ELF-1 (cell line): ENCODE data around the gene CCDC63.
A peak's percentile ranks its signal among the peaks of the same experiment; 100 is the strongest.
"Not testable (repeated sequence)": the region's sequence is repeated elsewhere in the genome, so short reads cannot be mapped to it uniquely, and the experiment has no call there.

Source experiments
- DNase-seq: peaks from one replicate; pipeline ENCODE4 v3.0.0-alpha.2; 2016; ENCODE audit warnings: low read depth, low spot score

Gene CCDC63

GRCh38 chr12:110923192-110923591 lies 76.4 kb downstream of the CCDC63 start:
- DNase-seq, result no peak

DNA sequence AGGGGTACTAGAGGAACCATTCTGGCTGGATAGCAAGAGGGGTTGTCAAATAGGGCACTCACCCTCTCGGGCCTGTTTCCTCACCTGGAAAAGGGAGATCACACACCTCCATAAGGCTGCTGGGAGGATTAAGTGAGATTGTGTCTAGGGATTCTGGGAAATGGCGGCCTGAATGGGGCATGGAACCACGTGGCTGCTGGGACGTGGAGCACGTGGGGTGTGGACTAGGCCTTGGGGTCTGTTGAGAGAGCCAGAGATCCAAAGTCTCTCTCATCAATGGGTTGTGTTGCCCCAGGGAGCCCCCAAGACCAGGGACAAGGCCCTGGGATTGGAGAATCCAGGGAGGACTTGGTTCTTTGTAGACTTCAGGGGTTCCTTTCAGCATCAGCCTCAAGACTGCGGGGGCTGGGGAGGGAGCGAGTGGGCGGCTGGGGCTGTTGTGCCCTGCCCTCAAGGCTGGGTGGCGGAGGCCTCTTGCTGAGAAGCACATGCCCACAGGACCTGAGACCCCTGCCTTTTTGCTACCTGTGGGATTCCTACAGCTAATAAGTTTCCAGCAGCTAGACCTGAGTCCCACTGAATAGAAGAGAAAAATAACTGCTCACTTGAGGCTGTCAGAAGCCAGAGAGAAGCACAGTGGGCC lies 77.0 kb downstream of the CCDC63 start:
- DNase-seq, result no peak

DNA sequence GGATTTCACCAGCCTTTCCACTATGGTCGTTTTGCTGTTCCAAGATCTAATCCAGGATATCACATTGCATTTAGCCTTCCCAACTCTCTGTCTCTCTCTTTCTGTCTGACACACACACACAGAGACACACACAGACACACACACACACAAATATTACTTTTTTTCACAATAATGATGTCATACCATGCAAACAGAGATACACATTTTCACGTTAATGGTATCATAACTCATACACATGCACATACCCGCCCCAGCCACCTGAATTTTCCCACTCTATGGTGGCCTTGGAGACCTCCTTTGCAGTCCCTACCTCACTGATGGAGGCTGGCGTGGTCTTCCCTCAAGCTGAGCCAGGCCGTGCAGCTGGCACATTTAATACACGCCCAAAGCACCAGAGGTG lies 80.8 kb downstream of the CCDC63 start:
- no peak for DNase-seq

DNA sequence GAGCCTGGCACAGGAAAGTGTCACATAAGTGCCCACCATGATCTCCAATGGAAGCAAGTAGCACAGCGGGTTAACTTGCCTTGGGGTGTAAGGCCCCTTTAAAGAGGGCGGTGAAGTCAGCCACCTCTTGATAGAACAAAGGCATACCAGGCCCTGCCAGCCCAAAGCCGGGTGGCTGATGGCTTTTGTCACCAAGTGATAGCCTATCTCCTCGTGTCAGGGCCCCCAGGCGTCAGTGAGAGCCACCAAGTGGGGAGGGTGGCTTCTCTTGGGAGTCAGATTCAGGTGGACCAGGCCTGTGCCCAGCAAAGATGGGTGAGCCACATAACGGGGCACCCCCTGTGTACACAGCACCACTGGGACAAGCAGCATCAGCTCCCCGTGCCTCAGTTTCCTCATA lies 81.9 kb downstream of the CCDC63 start:
- peak; percentile 41 for DNase-seq

DNA sequence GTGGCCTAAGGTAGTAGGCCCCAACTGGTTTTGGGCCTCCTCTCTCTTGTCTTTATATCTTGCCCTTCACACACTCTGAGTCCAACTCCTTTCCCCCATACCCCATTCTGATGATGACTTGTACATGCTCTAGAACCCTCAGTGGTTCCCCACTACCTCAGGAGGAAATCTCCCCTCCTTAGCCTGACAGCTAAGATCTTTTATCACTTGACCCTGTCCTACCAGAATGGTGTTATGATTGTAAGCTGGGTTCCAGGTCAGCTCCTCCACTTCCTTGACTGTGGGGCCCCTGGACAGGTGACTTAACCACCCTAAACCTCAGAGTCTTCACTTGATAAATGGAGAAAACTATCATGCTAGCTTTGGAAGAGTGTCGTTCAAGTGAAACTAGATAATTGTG lies 83.0 kb downstream of the CCDC63 start:
- no peak for DNase-seq

DNA sequence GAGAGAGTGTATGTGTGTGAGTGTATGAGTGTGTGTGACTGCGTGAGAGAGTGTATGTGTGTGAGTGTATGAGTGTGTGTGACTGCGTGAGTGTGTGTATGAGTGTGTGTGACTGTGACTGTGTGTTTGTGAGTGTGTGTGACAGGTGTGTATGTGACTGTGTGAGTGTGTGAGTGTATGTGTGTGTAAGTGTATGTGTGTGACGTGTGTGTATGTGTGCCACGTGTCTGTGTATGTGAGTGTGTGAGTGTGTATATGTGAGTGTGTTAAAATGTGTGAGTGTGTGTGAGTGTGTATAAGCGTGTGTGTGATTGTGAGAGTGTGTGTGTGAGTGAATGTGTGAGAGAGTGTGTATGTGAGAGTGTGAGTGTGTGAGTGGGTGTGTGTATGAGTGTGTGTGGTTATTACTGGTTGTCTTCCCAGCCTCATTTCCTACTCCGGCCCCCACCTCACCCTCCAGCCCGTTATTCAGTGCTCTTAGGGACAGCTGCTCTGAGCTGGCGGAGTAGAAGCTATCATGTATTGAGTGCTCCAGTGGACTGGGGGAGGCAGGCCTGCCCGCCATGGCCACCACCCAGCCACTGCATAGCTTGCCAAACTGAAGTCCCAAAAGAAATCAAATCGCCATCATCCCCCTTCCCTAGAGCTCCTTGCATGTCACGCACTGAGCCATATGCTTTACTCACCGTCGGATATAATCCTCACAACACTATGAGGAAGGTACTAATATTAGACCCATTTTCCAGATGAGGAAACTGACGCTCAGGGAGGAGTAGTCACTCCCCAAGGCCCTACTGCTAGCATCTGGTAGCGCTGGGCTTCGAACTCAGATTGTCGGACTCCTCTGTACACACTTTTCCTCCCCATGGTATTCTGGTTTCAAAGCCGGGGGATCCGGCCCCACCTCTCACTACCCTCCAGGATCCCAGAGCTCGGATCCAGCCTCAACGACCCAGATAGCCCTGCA lies 83.8 kb downstream of the CCDC63 start:
- DNase-seq, result no peak

DNA sequence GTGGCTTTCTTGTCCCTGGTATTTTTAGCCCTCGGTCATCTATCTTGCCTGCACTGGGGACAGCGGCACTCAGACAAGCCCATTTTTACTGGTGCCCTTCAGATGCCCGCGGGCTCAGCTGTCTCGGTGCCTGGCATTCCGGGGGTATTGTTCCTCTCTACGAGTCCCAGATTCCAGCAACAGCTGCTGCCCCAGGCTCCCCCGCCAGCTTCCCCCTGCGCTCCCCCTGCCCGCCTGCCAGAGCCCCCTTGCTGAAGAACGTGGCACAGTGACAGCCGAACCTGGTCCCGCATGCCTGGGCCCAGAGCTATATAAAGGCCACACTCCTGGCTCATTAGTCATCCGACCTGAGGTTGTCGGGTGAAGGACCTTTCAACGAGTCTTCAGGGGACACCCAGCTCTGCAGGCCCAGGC lies 84.5 kb downstream of the CCDC63 start:
- peak; percentile 42 for DNase-seq

DNA sequence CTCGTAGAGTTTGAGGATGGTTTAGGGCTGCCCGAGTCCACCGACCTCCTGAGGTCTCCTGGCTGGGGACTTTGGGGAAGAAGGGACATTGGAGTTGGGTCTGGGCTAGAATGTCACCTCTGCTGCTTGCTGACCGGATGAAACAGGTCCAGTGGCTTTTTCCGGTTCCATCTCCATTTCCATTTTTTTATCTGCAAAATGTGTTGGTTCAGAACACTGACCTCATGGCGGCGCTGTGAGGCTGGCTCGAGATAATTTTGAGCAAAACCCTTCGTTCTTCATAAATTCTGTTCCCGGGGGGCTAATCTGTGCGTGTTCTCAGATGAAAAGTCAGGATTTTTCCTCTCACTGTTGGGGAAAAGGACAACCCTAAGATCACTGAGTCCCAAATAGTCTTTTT lies 85.3 kb downstream of the CCDC63 start:
- DNase-seq, result peak; percentile 31

- no peak for DNase-seq
Observed at GRCh38 chr12:110933326-110933974, 86.7 kb downstream of the CCDC63 start.

GRCh38 chr12:110934093-110934852 lies 87.5 kb downstream of the CCDC63 start:
- peak; percentile 78 for DNase-seq

DNA sequence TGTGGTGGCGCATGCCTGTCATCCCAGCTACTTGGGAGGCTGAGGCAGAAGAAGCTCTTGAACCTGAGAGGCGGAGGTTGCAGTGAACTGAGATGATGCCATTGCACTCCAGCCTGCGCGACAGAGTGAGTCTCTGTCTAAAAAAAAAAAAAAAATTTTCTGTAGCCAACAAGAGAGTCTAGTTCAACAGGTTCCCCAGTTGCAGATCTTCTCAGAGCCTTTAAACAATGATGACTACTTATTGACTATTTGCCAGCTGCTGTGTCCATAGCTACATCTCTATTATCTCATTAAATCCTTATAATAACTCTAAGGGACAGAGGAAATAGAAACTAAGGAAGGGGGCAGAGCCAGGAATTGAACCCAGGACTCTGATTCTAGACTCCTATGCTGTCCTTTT lies 88.8 kb downstream of the CCDC63 start:
- no peak for DNase-seq

DNA sequence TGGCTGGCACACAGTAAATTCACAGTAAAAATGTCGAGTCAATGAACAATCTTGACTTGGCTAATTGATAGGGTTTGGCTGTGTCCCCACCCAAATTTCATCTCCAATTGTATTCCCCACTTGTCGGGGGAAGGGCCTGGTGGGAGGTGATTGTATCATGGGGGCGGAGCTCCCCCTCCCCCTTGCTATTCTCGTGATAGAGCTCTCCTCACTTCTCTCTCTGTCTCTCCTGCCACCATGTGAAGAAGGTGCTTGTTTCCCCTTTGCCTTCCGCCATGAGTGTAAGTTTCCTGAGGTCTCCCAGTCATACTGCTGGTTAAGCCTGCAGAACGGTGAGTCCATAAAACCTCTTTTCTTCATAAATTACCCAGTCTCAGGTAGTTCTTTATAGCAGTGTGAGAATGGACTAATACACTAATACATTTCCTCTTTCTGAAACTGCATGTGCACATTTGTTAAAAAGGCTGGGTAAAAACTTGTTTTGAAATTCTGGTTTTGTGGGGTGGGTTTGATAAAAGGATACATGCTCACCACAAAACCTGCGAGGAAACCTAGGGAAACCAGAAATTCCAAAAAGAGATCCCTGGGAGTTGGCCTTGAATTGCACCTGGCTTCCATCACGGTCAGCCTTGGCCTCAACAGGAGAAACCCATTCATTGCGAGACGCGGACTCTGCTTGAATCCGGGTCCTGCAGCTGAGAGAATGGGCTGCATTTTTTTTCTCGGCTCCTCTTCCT lies 89.7 kb downstream of the CCDC63 start:
- DNase-seq, result peak; percentile 70

- peak; percentile 96 for DNase-seq
Observed at GRCh38 chr12:110937104-110937641, 90.4 kb downstream of the CCDC63 start.

- DNase-seq, result no peak
Observed at GRCh38 chr12:110940296-110940695, 93.5 kb downstream of the CCDC63 start.

DNA sequence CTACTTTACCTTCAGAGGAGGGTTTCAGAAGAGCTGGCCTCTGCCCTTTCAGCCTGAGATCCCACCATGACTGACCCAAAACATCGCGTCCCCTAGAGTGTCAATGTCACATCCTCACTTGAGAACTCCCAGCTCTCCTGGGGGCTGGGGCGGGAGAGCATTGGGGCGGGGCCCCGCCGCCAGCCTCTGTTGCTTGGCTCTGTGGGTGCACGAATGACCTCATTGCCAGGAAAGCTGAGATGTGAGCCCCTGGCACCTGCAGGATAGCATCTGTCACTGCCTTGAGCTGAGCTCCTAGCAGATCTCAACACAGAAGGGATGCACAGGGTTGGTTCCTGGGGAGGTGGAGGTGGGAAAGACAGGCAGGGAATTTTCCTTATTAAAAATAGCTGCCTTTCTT lies 94.1 kb downstream of the CCDC63 start:
- no peak for DNase-seq

DNA sequence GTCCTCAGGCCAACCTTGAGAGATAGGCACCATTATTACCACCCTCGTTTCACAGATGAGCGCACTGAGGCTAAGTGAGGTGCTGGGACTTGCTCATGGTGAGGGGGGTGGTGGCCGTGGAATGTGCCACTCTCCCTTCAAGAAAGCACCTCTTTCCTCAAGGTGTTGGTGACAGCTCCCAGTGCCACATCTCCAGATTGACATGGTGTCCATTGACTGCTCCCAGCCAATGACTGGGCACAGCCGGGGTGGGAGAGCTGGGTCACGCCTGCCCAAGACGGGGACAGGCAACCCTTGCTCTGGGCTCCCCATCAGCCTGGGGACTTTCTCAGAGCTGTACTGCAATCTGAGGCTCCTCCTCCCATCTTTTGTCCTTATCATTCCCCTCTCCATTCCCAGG lies 94.6 kb downstream of the CCDC63 start:
- no peak for DNase-seq

GRCh38 chr12:110943373-110943772 lies 96.6 kb downstream of the CCDC63 start:
- DNase-seq, result no peak

DNA sequence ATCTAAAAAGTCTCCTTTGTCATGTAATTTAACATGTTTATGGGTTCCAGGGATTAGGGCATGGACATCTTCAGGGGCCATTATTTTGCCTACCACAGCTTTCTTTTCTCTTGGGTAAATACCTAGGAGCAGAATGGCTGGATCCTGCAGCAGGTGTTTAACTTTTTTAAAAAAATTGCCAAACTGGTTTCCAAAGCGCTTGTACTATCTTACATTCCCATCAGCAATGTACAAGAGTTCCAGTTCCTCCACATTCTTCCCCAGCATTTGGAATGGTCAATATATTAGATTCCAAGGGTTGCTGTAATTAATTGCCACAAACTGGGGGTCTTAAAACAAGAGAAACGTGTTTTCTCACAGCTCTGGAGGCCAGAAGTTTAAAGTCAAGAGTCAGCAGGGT lies 101.3 kb downstream of the CCDC63 start:
- peak; percentile 68 for DNase-seq

DNA sequence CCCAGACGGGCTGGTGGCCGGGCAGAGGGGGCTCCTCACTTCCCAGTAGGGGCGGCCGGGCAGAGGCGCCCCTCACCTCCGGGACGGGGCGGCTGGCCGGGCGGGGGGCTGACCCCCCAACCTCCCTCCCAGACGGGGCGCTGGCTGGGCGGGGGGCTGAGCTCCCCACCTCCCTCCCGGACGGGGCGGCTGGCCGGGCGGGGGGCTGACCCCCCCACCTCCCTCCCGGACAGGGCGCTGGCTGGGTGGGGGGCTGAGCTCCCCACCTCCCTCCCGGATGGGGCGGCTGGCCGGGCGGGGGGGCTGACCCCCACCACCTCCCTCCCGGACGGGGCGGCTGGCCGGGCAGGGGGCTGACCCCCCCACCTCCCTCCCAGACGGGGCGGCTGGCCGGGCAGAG lies 103.7 kb downstream of the CCDC63 start:
- not testable (repeated sequence) for DNase-seq

DNA sequence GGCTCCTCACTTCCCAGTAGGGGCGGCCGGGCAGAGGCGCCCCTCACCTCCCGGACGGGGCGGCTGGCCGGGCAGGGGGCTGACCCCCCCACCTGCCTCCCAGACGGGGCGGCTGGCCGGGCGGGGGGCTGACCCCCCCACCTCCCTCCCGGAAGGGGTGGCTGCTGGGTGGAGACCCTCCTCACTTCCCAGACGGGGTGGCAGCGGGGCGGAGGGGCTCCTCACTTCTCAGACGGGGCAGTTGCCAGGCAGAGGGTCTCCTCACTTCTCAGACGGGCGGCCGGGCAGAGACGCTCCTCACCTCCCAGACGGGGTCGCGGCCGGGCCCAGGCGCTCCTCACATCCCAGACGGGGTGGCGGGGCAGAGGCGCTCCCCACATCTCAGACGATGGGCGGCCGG lies 104.1 kb downstream of the CCDC63 start:
- DNase-seq, result not testable (repeated sequence)
